ENCODE measurements around the gene FHL1.
"Not testable (repeated sequence)": the region's sequence is repeated elsewhere in the genome, so short reads cannot be mapped to it uniquely, and the experiment has no call there.

FHL1 gene

GRCh38 chrX:136211766-136212556 lies 64.6 kb downstream of the FHL1 start:
- DNase-seq, result no peak

DNA sequence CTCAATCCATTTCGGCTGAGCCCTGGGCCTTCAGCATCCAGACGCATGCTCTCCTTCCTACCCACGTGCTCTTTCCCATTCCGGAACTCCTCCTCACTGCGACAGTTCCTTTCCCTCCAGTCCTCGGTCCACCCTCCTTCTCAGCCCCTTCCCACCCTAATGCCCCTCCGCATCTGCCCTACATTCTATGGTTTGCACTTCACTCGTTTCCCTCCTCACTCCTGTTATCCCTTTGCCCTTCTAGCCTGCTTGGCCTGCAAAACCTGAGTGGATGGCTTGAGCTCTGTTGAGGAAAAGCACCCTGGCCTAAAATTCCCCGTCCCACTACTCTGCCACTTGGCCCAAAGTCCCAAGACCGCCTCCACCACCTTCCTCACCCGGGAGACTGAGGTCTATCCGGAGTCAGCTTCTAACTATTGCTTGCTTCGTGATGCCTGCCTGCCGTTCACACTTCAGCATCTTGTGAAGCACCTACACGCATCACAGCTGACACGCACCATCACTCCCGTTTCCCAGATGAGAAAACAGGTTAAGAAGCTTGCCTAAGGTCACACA lies 65.3 kb downstream of the FHL1 start:
- no peak for DNase-seq

GRCh38 chrX:136214551-136214950 lies 67.2 kb downstream of the FHL1 start:
- no peak for DNase-seq

GRCh38 chrX:136215559-136215958 lies 68.2 kb downstream of the FHL1 start:
- no peak for DNase-seq

DNA sequence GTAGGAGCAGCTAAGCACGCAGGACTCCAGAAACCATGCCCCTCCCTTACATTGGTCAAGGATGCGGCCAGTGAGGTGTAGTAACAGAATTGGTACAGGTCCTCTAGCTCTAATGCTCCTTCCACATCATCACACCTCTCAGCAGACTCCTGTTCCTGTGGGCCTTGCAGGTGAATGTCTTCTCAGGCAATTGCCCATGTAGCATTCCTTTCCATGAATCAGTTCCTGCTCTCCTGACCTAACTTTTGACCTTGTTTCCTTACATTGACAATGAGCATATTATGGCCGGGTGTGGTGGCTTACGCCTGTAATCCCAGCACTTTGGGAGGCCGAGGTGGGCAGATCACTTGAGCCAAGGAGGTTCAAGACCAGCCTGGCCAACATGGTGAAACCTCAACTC lies 72.6 kb downstream of the FHL1 start:
- DNase-seq, result no peak

- no peak for DNase-seq
Observed at GRCh38 chrX:136220540-136220939, 73.2 kb downstream of the FHL1 start.

DNA sequence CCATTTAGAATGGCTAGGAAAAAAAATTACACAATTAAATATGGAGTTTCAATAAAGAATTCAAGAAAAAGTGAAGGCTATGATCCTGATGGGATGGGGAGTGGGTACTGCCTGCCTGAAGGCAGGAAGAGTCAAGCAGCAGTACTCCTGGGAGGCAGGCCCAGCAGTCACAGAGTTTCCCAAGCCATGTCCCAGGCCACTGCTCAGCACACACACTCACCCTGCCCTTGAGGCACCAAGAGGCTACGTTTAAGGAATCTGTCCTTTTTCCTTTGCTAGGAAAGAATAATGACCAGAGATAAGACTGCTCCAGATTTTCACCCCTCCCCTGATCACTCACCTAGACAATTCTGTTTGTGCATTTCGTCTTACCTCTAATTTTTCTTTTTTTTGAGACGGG lies 73.6 kb downstream of the FHL1 start:
- DNase-seq, result no peak

- no peak for DNase-seq
Observed at GRCh38 chrX:136221851-136222513, 74.6 kb downstream of the FHL1 start.

- DNase-seq, result no peak
Observed at GRCh38 chrX:136227074-136227473, 79.7 kb downstream of the FHL1 start.

DNA sequence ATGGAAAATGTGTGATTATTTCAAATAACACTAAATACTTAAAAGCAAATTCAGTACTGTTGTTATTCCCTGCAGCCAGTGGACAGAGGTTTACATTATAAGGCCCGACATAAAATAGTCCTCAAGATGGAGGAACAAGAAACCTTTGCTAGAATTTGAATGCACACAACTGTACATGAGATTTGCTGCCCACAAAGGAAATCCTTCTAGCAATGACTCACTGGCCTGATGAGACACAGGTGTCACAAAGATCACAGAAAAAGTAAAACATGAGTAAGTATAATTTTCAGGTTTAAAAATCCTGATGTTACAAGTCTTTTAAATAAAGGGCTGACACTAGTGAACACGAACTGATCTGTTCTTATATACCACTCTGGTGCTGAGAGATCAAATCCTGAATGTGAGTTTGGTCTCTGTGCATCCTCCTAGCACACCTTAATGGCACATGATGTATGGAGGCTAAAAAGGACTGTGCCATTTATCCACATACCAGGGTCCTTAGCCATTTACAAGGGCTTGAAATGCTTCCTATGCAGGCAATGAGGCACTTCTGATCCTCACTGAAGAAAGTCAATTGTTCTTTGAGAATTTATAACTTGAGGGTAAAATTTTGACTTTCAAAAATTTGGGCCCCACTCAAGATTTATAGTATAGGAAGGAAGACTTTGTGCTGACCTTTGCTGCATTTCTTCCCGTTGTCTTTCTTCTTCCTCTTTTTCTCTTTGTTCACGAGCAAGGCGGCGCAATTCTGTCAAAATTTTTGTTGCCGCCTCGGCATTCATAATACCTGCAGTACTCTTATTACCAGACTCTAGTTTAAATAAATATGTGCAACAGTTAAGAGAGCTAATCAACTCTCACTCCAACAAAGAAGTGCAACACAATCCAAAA lies 80.9 kb downstream of the FHL1 start:
- DNase-seq, result no peak

- no peak for DNase-seq
Observed at GRCh38 chrX:136228839-136229207, 81.5 kb downstream of the FHL1 start.

GRCh38 chrX:136237074-136237473 lies 89.7 kb downstream of the FHL1 start:
- no peak for DNase-seq

DNA sequence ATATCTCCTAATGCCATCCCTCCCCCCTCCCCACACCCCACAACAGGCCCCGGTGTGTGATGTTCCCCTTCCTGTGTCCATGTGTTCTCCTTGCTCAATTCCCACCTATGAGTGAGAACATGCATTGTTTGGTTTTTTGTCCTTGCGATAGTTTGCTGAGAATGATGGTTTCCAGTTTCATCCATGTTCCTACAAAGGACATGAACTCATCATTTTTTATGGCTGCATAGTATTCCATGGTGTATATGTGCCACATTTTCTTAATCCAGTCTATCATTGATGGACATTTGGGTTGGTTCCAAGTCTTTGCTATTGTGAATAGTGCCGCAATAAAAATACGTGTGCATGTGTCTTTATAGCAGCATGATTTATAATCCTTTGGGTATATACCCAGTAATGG lies 90.5 kb downstream of the FHL1 start:
- not testable (repeated sequence) for DNase-seq

- DNase-seq, result no peak
Observed at GRCh38 chrX:136246201-136246600, 98.9 kb downstream of the FHL1 start.

DNA sequence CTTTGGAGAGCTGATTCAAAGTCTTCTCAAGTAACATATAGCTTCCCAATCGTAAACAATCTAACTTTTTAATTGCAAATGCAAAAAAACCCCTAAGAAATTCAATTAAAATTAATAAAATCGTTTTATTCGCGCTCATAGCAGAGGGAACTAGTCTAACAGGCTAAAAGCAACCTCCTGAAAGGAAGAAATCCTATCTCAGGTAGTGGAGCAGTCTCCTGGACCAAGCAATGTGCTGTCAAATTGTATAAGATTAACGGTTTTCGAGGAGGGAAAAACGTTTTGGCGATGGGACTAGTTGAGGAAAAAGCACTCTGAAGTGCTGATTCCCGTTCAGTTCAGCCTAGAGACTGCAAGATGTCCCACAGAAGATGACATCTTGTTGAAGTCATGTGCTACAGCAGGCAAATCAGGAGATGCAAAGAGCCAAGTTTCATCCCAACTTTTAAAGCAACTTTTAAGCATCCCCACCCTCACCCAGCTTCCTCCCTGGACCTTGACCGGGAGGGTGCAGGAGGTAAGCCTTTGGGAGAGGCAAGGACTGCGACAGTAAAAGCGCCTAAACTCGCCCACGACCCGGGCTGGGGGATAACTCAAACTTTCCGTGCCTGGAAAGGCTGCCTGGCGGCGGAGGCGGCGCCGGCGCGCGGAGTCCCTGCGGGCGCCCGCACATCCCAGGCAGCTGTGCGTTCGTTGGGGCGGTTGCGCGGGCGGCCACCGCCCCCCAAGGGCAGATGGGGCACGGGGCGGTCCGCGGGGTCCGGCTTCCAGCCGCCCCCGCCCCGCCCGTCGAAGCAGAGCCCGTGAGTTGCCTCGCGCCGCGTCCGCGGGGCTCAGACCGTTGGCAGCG lies 103.1 kb downstream of the FHL1 start:
- DNase-seq, result peak; percentile 58 to 60

DNA sequence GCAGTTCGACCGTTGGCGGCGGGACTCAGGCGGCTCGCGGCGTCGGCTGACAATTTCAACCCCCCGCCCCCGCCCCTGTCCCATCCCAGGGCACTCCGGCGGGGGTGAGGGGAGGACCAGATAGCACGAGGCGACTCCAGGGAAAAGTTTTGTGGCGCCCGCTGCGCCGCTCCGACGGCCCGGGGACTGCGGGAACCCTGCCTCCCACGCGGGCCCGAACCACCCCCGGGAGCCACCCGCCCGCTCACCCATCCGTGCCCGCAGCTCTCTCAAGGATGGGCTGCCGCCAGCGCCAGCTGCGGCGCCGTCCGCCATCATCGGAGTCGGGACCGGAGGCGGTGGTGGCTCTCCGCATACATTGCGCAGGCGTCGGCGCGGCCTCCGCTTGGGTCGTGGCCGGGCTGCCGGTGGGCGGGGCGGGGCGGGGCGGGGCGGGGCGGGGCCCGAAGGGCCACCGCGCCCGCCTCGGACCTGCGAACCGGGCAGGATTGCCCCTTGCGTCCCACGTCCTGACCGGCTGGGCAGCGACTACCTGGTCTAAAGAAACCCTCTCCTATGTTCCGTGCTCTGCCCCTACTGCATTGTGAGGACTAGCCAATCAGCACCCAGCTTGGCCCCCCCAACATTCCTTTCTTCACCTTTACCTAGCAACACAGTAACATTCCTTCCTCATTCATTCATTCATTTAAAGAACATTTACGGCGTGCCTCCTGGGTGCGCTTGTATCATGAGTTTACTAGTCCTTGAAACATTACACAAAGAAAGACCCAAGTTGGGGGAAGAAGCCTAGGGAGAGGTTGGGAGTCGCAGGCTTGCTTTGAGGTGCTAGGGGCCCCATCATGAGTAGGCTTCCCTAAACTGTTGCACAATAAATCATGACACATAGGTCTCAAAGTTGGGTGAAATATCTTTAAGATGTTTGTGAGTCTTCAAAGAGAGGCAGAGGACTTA lies 104.0 kb downstream of the FHL1 start, which contains the start of gene MAP7D3:
Gene MAP7D3, minus strand, starts transcription at position 360 of the 951 bp plus-strand sequence. Its CDS starts 42 bp downstream, at position 318.
- peak; percentile 59 to 69 for DNase-seq

DNA sequence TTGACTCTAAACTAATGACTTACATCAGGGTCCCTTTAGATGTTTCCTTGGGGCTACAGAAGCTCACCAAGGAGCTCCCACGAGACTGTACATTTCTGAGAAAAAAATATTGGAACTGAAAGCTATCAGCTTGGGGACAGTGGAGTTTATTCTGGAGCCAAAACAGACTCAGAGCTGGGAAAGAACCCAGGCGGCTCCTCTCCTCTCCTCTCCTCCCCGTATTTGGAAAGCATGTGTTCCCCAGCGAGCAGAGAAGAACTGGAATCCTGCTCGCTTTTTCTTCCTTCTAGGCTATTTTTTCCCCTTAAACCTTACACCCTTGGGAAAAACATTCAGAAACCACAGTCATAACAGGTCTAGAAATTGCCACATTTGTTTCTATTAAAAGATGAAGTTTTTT lies 108.2 kb downstream of the FHL1 start:
- DNase-seq, result no peak

DNA sequence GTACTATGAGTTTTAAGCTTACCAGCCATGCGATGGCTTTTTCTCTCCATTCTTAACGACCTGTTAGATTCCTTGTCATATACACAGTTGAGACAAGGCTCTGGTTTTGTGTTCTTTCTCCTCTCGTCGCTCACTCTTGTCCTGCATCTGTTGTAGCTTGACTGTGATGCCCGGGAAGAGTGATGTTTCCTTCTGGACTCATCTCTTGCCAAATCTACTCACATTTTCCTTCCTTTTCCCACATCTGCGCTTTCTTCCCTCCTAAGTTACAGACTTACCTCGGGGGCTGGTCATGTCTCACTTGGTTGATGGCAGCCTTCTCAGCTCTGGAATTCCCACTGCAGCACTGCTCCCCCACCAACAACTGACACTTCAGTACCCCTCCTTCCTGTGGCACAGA lies 108.7 kb downstream of the FHL1 start:
- no peak for DNase-seq

DNA sequence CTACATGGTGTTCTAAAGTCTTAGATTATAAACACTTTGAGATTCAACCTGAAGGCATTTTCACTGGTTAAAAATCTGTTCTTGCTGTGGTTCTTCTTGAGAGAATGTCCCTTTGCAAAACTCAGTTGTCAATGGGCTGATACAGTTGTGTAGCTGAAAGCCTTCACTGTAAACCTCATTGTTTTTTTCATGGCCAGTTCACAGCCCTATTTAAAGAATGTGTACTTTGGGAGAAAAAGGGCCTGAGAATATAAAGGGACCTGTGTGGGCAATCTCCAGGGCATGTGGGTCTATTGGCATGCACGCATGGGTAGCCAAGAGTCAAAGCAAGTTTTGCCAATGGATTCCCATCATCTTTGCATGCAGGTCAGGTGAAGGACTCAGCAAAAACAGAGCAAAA lies 111.6 kb downstream of the FHL1 start:
- DNase-seq, result no peak

- DNase-seq, result peak in 1 of 2 donors; percentile 5
Observed at GRCh38 chrX:136259543-136259942, 112.2 kb downstream of the FHL1 start.

DNA sequence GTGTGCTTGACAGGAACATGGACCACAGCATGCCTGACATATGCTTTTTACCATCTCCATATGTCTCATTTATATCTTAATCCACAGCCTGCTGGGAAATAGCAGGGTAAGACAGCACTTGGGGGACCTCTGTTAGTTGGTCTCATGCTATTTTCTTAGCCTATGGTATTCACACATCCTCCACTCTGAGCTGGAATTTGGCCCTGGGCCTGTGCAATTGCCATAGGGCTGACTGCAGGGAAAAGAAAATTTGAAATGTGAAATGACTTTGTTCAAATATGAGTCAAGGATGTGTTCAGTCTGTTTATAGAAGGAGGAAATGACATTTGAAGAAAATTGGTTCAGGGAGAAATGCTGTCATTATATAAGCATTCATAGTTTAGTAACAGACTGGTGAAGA lies 113.4 kb downstream of the FHL1 start:
- no peak for DNase-seq

Data from activated CD4-positive, alpha-beta T cell treated with anti-CD3 and anti-CD28 coated beads for 4 hours (primary cell).